Measurements from ENCODE around the gene EMP1. TPM values are rescaled to one million over a fixed set of nuclear protein-coding genes. Genes with fewer than 3 reads are reported as not detected.
A peak's percentile ranks its signal among the peaks of the same experiment; 100 is the strongest.

EMP1 gene
- total and polyA plus RNA-seq, 2 of the 8 experiments (the other 6 are each of a cell fraction or from before 2014, with no cell fraction given) = 0.17 to 0.65 TPM

DNA sequence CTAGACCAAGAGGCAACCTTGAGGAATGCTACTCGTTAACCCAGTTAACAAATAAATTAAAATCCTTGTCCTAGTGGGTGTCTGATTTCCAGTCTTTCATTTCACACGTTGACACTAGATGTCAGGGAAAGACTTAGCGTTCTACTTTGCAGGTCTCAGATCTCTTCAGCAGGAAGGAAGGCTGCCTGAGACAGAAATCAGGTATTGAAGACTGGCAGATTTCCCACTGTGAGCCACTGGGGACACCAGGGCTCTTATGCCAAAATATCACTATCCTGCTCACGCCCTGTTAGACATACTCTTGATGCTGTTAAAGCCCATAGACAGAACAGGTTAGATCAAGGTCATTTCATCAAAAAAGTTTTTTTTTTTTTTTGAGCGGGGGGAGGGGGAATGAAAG is 33.0 kb downstream of the EMP1 start:
- H3K14ac ChIP-seq (ENCODE audit: insufficient read length) = no peak overlapping the region
- H3K9ac ChIP-seq (replicated peaks in 1 of 4; ENCODE audit: extremely low read depth in 1 of 4, low read depth in 3 of 4, low read length in 3 of 4) = no peak overlapping the region
- no peak for DNase-seq (ENCODE audit: low read depth in 1 of 2, low spot score in 2 of 2)
- H3K56ac ChIP-seq (replicated peaks; ENCODE audit: insufficient read length, low read depth, low read length) = no peak overlapping the region
- WGBS, 2 experiments (ENCODE audit: extremely low coverage in 1 of 2, insufficient coverage in 1 of 2, insufficient read length in 1 of 2, insufficient replicate concordance in 2 of 2, low coverage in 1 of 2, low lambda C conversion rate in 2 of 2, missing lambda C conversion rate in 1 of 2) = 76% methylated on average over 5 of the region's 5 CpGs; no CpG with 5 or more reads in 1 of the 2 experiments
- H3K4ac ChIP-seq (replicated peaks; ENCODE audit: insufficient read length, low read depth, low read length) = no peak overlapping the region
- H3K27ac ChIP-seq (ENCODE audit: low read depth, low read length) = no peak overlapping the region
- H3K4me2 ChIP-seq (ENCODE audit: insufficient read depth in 1 of 2, low read depth in 2 of 2, low read length in 2 of 2) = no peak overlapping the region
- no peaks in the 10 kb centered on the region; the same call in 1 of the 2 replicates for H3K23me2 ChIP-seq (ENCODE audit: low read depth, low read length)
- H3K18ac ChIP-seq (ENCODE audit: extremely low read depth, low read length) = no peak overlapping the region
- CTCF ChIA-PET (ENCODE audit: partially characterized antibody) = no interaction called here
- H4K91ac ChIP-seq (replicated peaks; ENCODE audit: insufficient read length, low read length) = no peak overlapping the region
- no peak overlapping the region for H2BK15ac ChIP-seq (ENCODE audit: low read length)
- H3K4me3 ChIP-seq (ENCODE audit: extremely low read depth in 1 of 4, insufficient read depth in 2 of 4, low read depth in 3 of 4, low read length in 4 of 4) = no peak overlapping the region
- no peak overlapping the region for H2BK20ac ChIP-seq (ENCODE audit: low read length)
- no peaks in the 10 kb centered on the region for H3K79me1 ChIP-seq (ENCODE audit: low read depth, low read length)
- no peak overlapping the region for H3K23ac ChIP-seq (ENCODE audit: insufficient read length)
- H2BK12ac ChIP-seq (ENCODE audit: low read depth, low read length) = no peak overlapping the region
- H4K5ac ChIP-seq (ENCODE audit: insufficient read length, low read depth, low read length) = no peak overlapping the region
- H3K36me3 ChIP-seq (ENCODE audit: control insufficient read depth in 2 of 4, insufficient read depth in 4 of 4, low read length in 3 of 4) = no peaks in the 10 kb centered on the region
- FAIRE-seq = no peak
- no peak overlapping the region for H2BK5ac ChIP-seq (ENCODE audit: low read depth, low read length)
- TF ChIP-seq HDAC2 (IDR thresholded peaks at IDR 0.05; ENCODE audit: borderline replicate concordance in 1 of 2, low read depth in 2 of 2, low read length in 2 of 2) = no peak
- TF ChIP-seq, protein P1, sequence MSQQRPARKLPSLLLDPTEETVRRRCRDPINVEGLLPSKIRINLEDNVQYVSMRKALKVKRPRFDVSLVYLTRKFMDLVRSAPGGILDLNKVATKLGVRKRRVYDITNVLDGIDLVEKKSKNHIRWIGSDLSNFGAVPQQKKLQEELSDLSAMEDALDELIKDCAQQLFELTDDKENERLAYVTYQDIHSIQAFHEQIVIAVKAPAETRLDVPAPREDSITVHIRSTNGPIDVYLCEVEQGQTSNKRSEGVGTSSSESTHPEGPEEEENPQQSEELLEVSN (IDR thresholded peaks at IDR 0.05) = no peak
- TF ChIP-seq RAD21 (IDR thresholded peaks at IDR 0.05 in 1 of 2, conservative IDR thresholded peaks at IDR 0.05 in 1 of 2; ENCODE audit: low read depth in 2 of 2, low read length in 2 of 2) = peak; percentile 27 to 43
- no peak for TF ChIP-seq SP4 (IDR thresholded peaks at IDR 0.05; ENCODE audit: low read length)
- TF ChIP-seq, protein P2, sequence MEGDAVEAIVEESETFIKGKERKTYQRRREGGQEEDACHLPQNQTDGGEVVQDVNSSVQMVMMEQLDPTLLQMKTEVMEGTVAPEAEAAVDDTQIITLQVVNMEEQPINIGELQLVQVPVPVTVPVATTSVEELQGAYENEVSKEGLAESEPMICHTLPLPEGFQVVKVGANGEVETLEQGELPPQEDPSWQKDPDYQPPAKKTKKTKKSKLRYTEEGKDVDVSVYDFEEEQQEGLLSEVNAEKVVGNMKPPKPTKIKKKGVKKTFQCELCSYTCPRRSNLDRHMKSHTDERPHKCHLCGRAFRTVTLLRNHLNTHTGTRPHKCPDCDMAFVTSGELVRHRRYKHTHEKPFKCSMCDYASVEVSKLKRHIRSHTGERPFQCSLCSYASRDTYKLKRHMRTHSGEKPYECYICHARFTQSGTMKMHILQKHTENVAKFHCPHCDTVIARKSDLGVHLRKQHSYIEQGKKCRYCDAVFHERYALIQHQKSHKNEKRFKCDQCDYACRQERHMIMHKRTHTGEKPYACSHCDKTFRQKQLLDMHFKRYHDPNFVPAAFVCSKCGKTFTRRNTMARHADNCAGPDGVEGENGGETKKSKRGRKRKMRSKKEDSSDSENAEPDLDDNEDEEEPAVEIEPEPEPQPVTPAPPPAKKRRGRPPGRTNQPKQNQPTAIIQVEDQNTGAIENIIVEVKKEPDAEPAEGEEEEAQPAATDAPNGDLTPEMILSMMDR (IDR thresholded peaks at IDR 0.05; ENCODE audit: control extremely low read depth in 1 of 3, insufficient read depth in 1 of 3, low read depth in 1 of 3, low read length in 3 of 3) = peak in 1 of 3 experiments; percentile 27; a peak in 1 of 4 replicates
- no peak for TF ChIP-seq YY1 (IDR thresholded peaks at IDR 0.05; ENCODE audit: low read depth, low read length)
- H4K8ac ChIP-seq (ENCODE audit: extremely low read depth, insufficient read depth, low read length) = no peak overlapping the region
- H3K4me1 ChIP-seq (replicated peaks in 1 of 4; ENCODE audit: control insufficient read depth in 3 of 4, insufficient read depth in 4 of 4, low read length in 3 of 4) = no peaks in the 10 kb centered on the region
- H2BK120ac ChIP-seq (replicated peaks; ENCODE audit: low read depth, low read length) = no peak overlapping the region
- no peak overlapping the region for H2AK5ac ChIP-seq (ENCODE audit: low read depth, low read length)
- no peaks in the 10 kb centered on the region for H3K27me3 ChIP-seq (replicated peaks in 1 of 4; ENCODE audit: control insufficient read depth in 3 of 4, extremely low read depth in 1 of 4, insufficient read depth in 3 of 4, low read length in 3 of 4)
- H4K20me1 ChIP-seq (replicated peaks in 1 of 2; ENCODE audit: control insufficient read depth in 1 of 2, insufficient read depth in 2 of 2, low read length in 2 of 2) = no peaks in the 10 kb centered on the region
- H3K9me3 ChIP-seq (ENCODE audit: insufficient read depth in 2 of 2, low read depth in 1 of 2, low read length in 1 of 2) = no peaks in the 10 kb centered on the region
- POLR2A ChIA-PET (ENCODE audit: partially characterized antibody) = no interaction called here
- H3K79me2 ChIP-seq (ENCODE audit: control insufficient read depth in 1 of 2, insufficient read depth in 2 of 2, low read length in 2 of 2) = no peaks in the 10 kb centered on the region
- no peak overlapping the region for H2AFZ ChIP-seq (ENCODE audit: low read length)

All from H1 (cell line).